ENCODE data around the gene RABGAP1L.

DNA sequence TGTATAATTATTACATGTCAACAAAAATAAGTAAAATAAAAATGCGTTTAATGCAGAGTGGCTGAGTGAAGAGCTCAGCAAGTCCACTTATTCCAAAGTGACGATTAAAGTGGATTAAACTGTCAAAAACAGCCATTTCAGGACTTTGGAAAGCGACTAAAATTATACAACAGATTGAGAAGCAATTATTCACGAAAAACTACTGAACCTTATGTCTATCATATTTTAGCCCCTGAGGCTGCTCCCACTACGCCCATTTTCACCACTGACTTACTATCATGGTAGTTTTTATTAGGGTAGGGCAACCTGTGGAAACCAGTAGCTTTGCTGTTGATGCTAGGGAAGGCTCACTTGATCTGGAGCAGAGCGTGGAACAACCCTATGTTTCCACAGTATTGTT, 174.1 kb downstream of the RABGAP1L start:
- TF ChIP-seq POLR2A (IDR thresholded peaks at IDR 0.05; ENCODE audit: low read length) (no peak), GATA1 (IDR thresholded peaks at IDR 0.05; ENCODE audit: low read depth, low read length) (no peak)

Data from erythroblast (primary cell).